Upper lobe of left lung (tissue), 6 donors: Measurements from ENCODE around the gene HERPUD1. TPM values are rescaled to one million over a fixed set of nuclear protein-coding genes. Genes with fewer than 3 reads are reported as not detected.

Source experiments
- ATAC-seq, 2 donors: fragments of 200-7000 bp; cut with Tn5 transposase; one replicate each; pipeline ENCODE4 v1.9.1; 2022; ENCODE audit warnings: mild to moderate bottlenecking in 2 of 2, moderate library complexity in 2 of 2; ENCODE audit not compliant: low FRiP score in 2 of 2
- DNase-seq, 2 donors: peaks; one replicate each; pipeline ENCODE4 v3.0.0-alpha.2; 2019 to 2020
- H3K27ac ChIP-seq, 4 donors: fragments of 200-600 bp; sonication (generic); one replicate each; pipeline ENCODE4 v1.5.1; 2016 to 2019
- H3K27me3 ChIP-seq, 4 donors: fragments of 200-600 bp; sonication (generic); one replicate each; pipeline ENCODE4 v1.5.1; 2017 to 2019
- H3K36me3 ChIP-seq, 4 donors: fragments of 200-600 bp; sonication (generic); one replicate each; pipeline ENCODE4 v1.5.1; 2016 to 2019
- H3K4me1 ChIP-seq, 4 donors: fragments of 200-600 bp; sonication (generic); one replicate each; pipeline ENCODE4 v1.5.1; 2018 to 2019
- H3K4me3 ChIP-seq, 4 donors: fragments of 200-600 bp; sonication (generic); one replicate each; pipeline ENCODE4 v1.5.1; 2017 to 2019; ENCODE audit warnings: mild to moderate bottlenecking in 2 of 4, moderate library complexity in 1 of 4
- H3K9me3 ChIP-seq, 4 donors: fragments of 200-600 bp; sonication (generic); one replicate each; pipeline ENCODE4 v1.5.1; 2018 to 2019
- CTCF ChIP-seq, 6 experiments: fragments of 450-650 bp in 4 of 6; fragments of 200-600 bp in 2 of 6; sonication (generic) in 2 of 6; IDR thresholded peaks; one replicate each; pipeline ENCODE4 v1.5.1; 2016 to 2019; ENCODE audit warnings: antibody characterized with exemption in 6 of 6
- EP300 ChIP-seq, 4 donors: sonication (generic); formaldehyde crosslinking; IDR thresholded peaks; one replicate each; pipeline ENCODE4 v1.5.1; 2017; ENCODE audit warnings: antibody characterized with exemption in 4 of 4, control low read depth in 2 of 4
- POLR2A ChIP-seq, 4 donors: fragments of 450-650 bp; IDR thresholded peaks; one replicate each; pipeline ENCODE4 v1.5.1; 2016 to 2017; ENCODE audit warnings: antibody characterized with exemption in 4 of 4, mild to moderate bottlenecking in 2 of 4
- POLR2AphosphoS5 ChIP-seq, 2 donors: sonication (generic); formaldehyde crosslinking; IDR thresholded peaks; one replicate each; pipeline ENCODE4 v1.5.1; 2017; ENCODE audit warnings: antibody characterized with exemption in 2 of 2
- WGBS, 2 donors: methylation state at CpG; one replicate each; pipeline ENCODE4 v1.1.5; 2017 to 2018; 5-methylcytosine and 5-hydroxymethylcytosine counted together
- total RNA-seq, 6 donors: library from RNA; depleted of rRNA in 4 of 6; stranded (reverse); fragments of >200 nt in 4 of 6; gene quantifications; one replicate each; pipeline versions ENCODE4 v1.1.0 to v1.2.1, GENCODE V29; 2016 to 2021
- donor health status: DM: no; HTN: no; CAD: no; lungs with moderate emphysema.
- donor health status: DM: no; HTN: yes; CAD: no; lungs with severe emphysema.

The HERPUD1 gene
- total RNA-seq, 6 donors from 2014 or later, result 81.0 to 283 (median 196) TPM

DNA sequence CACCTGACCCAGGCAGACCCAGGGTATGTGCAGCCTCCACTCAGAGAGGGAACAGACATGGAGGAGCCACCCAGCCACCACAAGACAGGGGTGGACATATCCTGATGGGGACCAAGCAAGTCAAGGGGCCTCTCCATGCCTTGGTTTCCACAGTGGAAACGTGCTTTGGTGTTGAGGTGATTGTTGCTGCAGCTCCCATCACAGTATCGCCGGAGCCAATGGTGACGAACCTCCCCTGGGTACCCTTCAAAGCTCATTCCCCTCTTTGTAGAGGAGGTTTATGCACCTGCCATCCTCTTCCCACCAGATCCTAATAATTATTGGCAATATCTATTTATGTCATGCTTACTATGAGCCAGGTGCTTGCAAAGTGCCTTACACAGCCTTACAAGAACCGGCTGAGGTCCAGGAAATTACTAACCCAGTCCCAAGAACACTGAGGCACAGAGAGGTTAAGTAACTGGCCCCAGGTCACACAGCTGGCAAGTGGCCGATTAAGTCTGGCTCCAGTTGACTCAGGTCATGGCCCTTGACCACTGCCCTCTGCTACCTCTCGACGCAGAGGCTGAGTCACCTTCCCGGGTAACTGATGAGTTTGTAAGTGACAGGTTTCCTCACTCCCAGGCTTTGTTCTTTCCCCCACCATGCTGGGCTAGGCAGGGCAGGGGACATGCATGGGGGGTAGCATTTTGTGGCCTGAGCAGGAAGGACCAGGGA, 46.3 kb upstream of the HERPUD1 start:
- DNase-seq, result no peak
- Histone ChIP-seq H3K4me3 (no peak overlapping the region), H3K36me3 (no peaks in the 10 kb centered on the region), H3K27me3 (no peaks in the 10 kb centered on the region), H3K27ac (no peak overlapping the region), H3K9me3 (no peaks in the 10 kb centered on the region), H3K4me1 (no peaks in the 10 kb centered on the region)
- WGBS, 2 donors, result 84 to 92% methylated on average over 8 to 9 of the region's 9 CpGs
- ATAC-seq, result no peak
- TF ChIP-seq POLR2AphosphoS5 (IDR thresholded peaks at IDR 0.05) (no peak), POLR2A (IDR thresholded peaks at IDR 0.05) (no peak), EP300 (IDR thresholded peaks at IDR 0.05) (no peak), CTCF (IDR thresholded peaks at IDR 0.05) (no peak)

DNA sequence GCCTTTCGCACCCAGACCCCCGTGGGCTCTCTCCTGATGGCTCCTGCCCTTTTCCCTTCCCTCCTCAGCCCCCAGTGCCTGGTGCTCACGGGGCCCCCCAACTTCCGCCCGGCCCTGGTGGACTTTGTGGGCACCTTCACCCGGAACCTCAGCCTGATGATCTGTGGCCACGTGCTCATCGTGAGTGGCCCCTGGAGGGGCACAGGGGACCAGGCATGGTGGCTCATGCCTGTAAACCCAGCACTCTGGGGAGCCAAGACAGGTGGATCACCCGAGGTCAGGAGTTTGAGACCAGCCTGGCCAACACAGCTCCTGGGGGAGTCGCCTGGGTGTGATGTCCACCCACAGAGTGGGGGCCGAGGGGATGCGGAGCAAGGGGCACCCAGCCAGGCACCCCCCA, 45.6 kb upstream of the HERPUD1 start:
- 84 to 94% methylated on average over 7 to 12 of the region's 12 CpGs for WGBS, 2 donors
- DNase-seq, result peak in 1 of 2 donors; percentile 54
- H3K4me3 ChIP-seq, result no peak overlapping the region

GRCh38 chr16:56886826-56887225, 45.1 kb upstream of the HERPUD1 start:
- Histone ChIP-seq H3K36me3 (no peaks in the 10 kb centered on the region), H3K9me3 (no peaks in the 10 kb centered on the region), H3K4me3 (no peak overlapping the region), H3K27ac (no peak overlapping the region), H3K4me1 (no peaks in the 10 kb centered on the region), H3K27me3 (no peaks in the 10 kb centered on the region)
- TF ChIP-seq EP300 (IDR thresholded peaks at IDR 0.05) (no peak), CTCF (IDR thresholded peaks at IDR 0.05) (no peak), POLR2AphosphoS5 (IDR thresholded peaks at IDR 0.05) (no peak), POLR2A (IDR thresholded peaks at IDR 0.05) (no peak)
- DNase-seq (no peak), ATAC-seq (no peak)
- 86 to 87% methylated on average over 7 to 9 of the region's 9 CpGs for WGBS, 2 donors

More for the DNA sequence above, 45.6 kb upstream of the HERPUD1 start:
- Histone ChIP-seq H3K27ac (no peak overlapping the region), H3K9me3 (no peaks in the 10 kb centered on the region), H3K36me3 (no peaks in the 10 kb centered on the region), H3K27me3 (no peaks in the 10 kb centered on the region), H3K4me1 (no peaks in the 10 kb centered on the region)
- no peak for TF ChIP-seq CTCF (IDR thresholded peaks at IDR 0.05)
- TF ChIP-seq POLR2A (IDR thresholded peaks at IDR 0.05), result no peak
- no peak for TF ChIP-seq POLR2AphosphoS5 (IDR thresholded peaks at IDR 0.05)
- no peak for TF ChIP-seq EP300 (IDR thresholded peaks at IDR 0.05)
- ATAC-seq, result no peak

DNA sequence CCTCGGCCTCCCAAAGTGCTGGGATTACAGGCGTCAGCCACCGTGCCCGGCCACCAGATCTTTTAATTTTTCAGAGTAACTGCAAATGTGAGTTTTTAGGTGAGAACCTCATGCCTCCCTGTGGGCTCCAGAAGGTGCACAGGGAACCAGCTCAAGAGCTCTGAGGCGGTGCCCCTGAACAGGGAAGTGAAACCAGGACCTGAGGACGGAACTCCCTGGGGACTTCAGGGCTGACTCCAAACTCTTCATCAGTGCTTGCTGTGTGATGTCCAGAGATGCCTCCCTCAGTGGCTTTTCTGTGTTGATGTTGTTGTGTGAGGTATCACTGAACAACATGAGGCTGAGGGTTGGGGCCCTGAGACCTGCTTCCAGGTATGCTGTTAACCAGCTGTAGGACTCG, 43.1 kb upstream of the HERPUD1 start:
- H3K4me3 ChIP-seq, result no peak overlapping the region
- H3K36me3 ChIP-seq, result no peaks in the 10 kb centered on the region
- no peaks in the 10 kb centered on the region for H3K4me1 ChIP-seq
- no peaks in the 10 kb centered on the region for H3K9me3 ChIP-seq
- H3K27me3 ChIP-seq, result no peaks in the 10 kb centered on the region
- ATAC-seq, result peak in 1 of 2 donors; percentile 48
- peak in 1 of 2 donors; percentile 28 for DNase-seq
- WGBS, 2 donors, result 94 to 97% methylated on average over 4 to 7 of the region's 7 CpGs
- H3K27ac ChIP-seq, result no peak overlapping the region
- TF ChIP-seq EP300 (IDR thresholded peaks at IDR 0.05), result no peak
- TF ChIP-seq CTCF (IDR thresholded peaks at IDR 0.05), result no peak
- no peak for TF ChIP-seq POLR2AphosphoS5 (IDR thresholded peaks at IDR 0.05)
- no peak for TF ChIP-seq POLR2A (IDR thresholded peaks at IDR 0.05)

DNA sequence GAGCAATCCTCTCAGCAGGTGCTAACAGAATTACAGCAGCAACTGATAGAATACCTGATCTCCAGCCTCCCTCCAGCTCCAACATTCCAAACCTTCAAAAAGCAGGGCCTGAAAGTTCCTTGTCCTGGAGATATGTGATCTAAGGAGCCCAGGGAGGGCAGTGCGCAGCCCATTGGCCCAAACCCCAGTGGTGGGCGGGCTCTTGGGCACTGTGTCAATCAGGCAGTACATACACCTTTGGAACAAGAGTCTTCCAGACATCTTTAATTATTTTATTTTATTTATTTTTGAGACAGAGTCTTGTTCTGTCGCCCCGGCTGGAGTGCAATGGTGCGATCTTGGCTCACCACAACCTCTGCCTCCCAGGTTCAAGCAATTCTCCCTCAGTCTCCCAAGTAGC, 42.7 kb upstream of the HERPUD1 start:
- H3K27me3 ChIP-seq, result no peaks in the 10 kb centered on the region
- WGBS, 2 donors, result 89 to 93% methylated on average over 5 of the region's 5 CpGs
- no peak overlapping the region for H3K27ac ChIP-seq
- no peaks in the 10 kb centered on the region for H3K36me3 ChIP-seq
- TF ChIP-seq CTCF (IDR thresholded peaks at IDR 0.05), result no peak
- H3K4me3 ChIP-seq, result no peak overlapping the region
- no peaks in the 10 kb centered on the region for H3K4me1 ChIP-seq
- ATAC-seq (no peak), DNase-seq (no peak)
- H3K9me3 ChIP-seq, result no peaks in the 10 kb centered on the region
